Large intestine (tissue), 3 donors: ENCODE measurements around the gene NPHS1. TPM values are rescaled to one million over a fixed set of nuclear protein-coding genes. Genes with fewer than 3 reads are reported as not detected.
"Not testable (repeated sequence)": the region's sequence is repeated elsewhere in the genome, so short reads cannot be mapped to it uniquely, and the experiment has no call there.

Experiments used
- DNase-seq, 2 donors: peaks; one replicate each; pipeline versions ENCODE4 v3.0.0 to v3.0.0-alpha.2; 2013
- H3K27ac ChIP-seq: one replicate; pipeline ENCODE4 v1.5.1; 2013; ENCODE audit warnings: low read length
- H3K27me3 ChIP-seq: 2 replicates; pipeline ENCODE4 v1.6.1; 2013; ENCODE audit warnings: low read length; ENCODE audit not compliant: control insufficient read depth, insufficient read depth
- H3K36me3 ChIP-seq: 2 replicates; pipeline ENCODE4 v1.6.1; 2013; ENCODE audit warnings: low read length; ENCODE audit not compliant: control insufficient read depth, insufficient read depth
- H3K4me1 ChIP-seq: one replicate; pipeline ENCODE4 v1.6.1; 2013; ENCODE audit warnings: low read length; ENCODE audit not compliant: control insufficient read depth, insufficient read depth
- H3K4me3 ChIP-seq: one replicate; pipeline ENCODE4 v1.5.1; 2013; ENCODE audit warnings: low read length
- H3K9me3 ChIP-seq: one replicate; pipeline ENCODE4 v1.6.1; 2013; ENCODE audit warnings: mild to moderate bottlenecking, low read depth, low read length, moderate library complexity; ENCODE audit not compliant: control insufficient read depth
- WGBS: methylation state at CpG from one replicate; pipeline ENCODE4 v1.1.5; 2013; ENCODE audit warnings: low lambda C conversion rate; ENCODE audit not compliant: insufficient coverage; 5-methylcytosine and 5-hydroxymethylcytosine counted together
- polyA plus RNA-seq: library from polyadenylated mRNA; unstranded; fragments of 120-200 nt; gene quantifications from one replicate; pipeline ENCODE4 v1.2.1, GENCODE V29; 2013

Gene NPHS1
- polyA plus RNA-seq, 1 donor: 3.2 TPM

GRCh38 chr19:35891819-35892218 lies 39.5 kb upstream of the NPHS1 start:
- not testable (repeated sequence) for H3K27ac ChIP-seq, H3K4me3 ChIP-seq, H3K4me1 ChIP-seq, DNase-seq, H3K27me3 ChIP-seq, H3K9me3 ChIP-seq
- WGBS: no CpG with 5 or more reads among the region's 3 CpGs
- H3K36me3 ChIP-seq: peaks cover 33% of the 10 kb centered on the region

GRCh38 chr19:35890113-35890650 lies 37.9 kb upstream of the NPHS1 start:
- 90% methylated on average over 2 of the region's 13 CpGs for WGBS
- no peak for DNase-seq
- Histone ChIP-seq H3K27me3 (no peaks in the 10 kb centered on the region), H3K4me3 (no peak overlapping the region), H3K27ac (no peak overlapping the region), H3K36me3 (peaks cover 22% of the 10 kb centered on the region), H3K4me1 (no peaks in the 10 kb centered on the region), H3K9me3 (no peaks in the 10 kb centered on the region)

GRCh38 chr19:35889370-35890112 lies 37.2 kb upstream of the NPHS1 start:
- H3K9me3 ChIP-seq: no peaks in the 10 kb centered on the region
- 100% methylated on average over 1 of the region's 18 CpGs for WGBS
- H3K36me3 ChIP-seq: peaks cover 22% of the 10 kb centered on the region
- no peak for DNase-seq
- H3K27me3 ChIP-seq: no peaks in the 10 kb centered on the region
- H3K4me3 ChIP-seq: no peak overlapping the region
- H3K4me1 ChIP-seq: no peaks in the 10 kb centered on the region
- H3K27ac ChIP-seq: no peak overlapping the region

GRCh38 chr19:35888398-35888797 lies 36.1 kb upstream of the NPHS1 start:
- no peak for DNase-seq
- no peaks in the 10 kb centered on the region for H3K4me1 ChIP-seq
- H3K4me3 ChIP-seq: no peak overlapping the region
- no peak overlapping the region for H3K27ac ChIP-seq
- H3K36me3 ChIP-seq: peaks cover 22% of the 10 kb centered on the region
- no CpG with 5 or more reads among the region's 9 CpGs for WGBS
- no peaks in the 10 kb centered on the region for H3K9me3 ChIP-seq
- no peaks in the 10 kb centered on the region for H3K27me3 ChIP-seq

GRCh38 chr19:35887197-35887596 lies 34.9 kb upstream of the NPHS1 start:
- Histone ChIP-seq H3K27me3 (no peaks in the 10 kb centered on the region), H3K4me3 (no peak overlapping the region), H3K27ac (no peak overlapping the region), H3K4me1 (no peaks in the 10 kb centered on the region), H3K36me3 (peaks cover 22% of the 10 kb centered on the region), H3K9me3 (no peaks in the 10 kb centered on the region)
- 100% methylated on average over 1 of the region's 5 CpGs for WGBS
- DNase-seq: no peak

GRCh38 chr19:35885904-35886303 lies 33.6 kb upstream of the NPHS1 start:
- Histone ChIP-seq H3K27me3 (no peaks in the 10 kb centered on the region), H3K36me3 (peaks cover 22% of the 10 kb centered on the region), H3K4me3 (no peak overlapping the region), H3K9me3 (no peaks in the 10 kb centered on the region), H3K4me1 (no peaks in the 10 kb centered on the region), H3K27ac (no peak overlapping the region)
- DNase-seq: no peak
- 96% methylated on average over 3 of the region's 8 CpGs for WGBS

- H3K36me3 ChIP-seq: peaks cover 20% of the 10 kb centered on the region
- no CpG with 5 or more reads among the region's 6 CpGs for WGBS
- H3K4me1 ChIP-seq: no peaks in the 10 kb centered on the region
- H3K27me3 ChIP-seq: no peaks in the 10 kb centered on the region
- no peak overlapping the region for H3K4me3 ChIP-seq
- no peak for DNase-seq
- no peaks in the 10 kb centered on the region for H3K9me3 ChIP-seq
- no peak overlapping the region for H3K27ac ChIP-seq
Measured at GRCh38 chr19:35885225-35885738, 33.0 kb upstream of the NPHS1 start.

GRCh38 chr19:35883882-35884281 lies 31.6 kb upstream of the NPHS1 start:
- Histone ChIP-seq H3K4me3 (no peak overlapping the region), H3K4me1 (no peaks in the 10 kb centered on the region), H3K9me3 (no peaks in the 10 kb centered on the region), H3K27ac (no peak overlapping the region), H3K36me3 (peaks cover 8% of the 10 kb centered on the region), H3K27me3 (peaks cover 7% of the 10 kb centered on the region)
- WGBS: no CpG with 5 or more reads among the region's 2 CpGs
- no peak for DNase-seq

GRCh38 chr19:35882114-35882832 lies 30.0 kb upstream of the NPHS1 start:
- no peaks in the 10 kb centered on the region for H3K4me1 ChIP-seq
- no peaks in the 10 kb centered on the region for H3K36me3 ChIP-seq
- peak in 1 of 2 donors; percentile 58 for DNase-seq
- no peak overlapping the region for H3K4me3 ChIP-seq
- no peak overlapping the region for H3K27ac ChIP-seq
- peaks cover 20% of the 10 kb centered on the region for H3K27me3 ChIP-seq
- WGBS: 24% methylated on average over 3 of the region's 8 CpGs
- no peaks in the 10 kb centered on the region for H3K9me3 ChIP-seq

- H3K36me3 ChIP-seq: no peaks in the 10 kb centered on the region
- H3K9me3 ChIP-seq: no peaks in the 10 kb centered on the region
- DNase-seq: peak; percentile 78 to 81
- no peak overlapping the region for H3K4me3 ChIP-seq
- peaks cover 23% of the 10 kb centered on the region for H3K27me3 ChIP-seq
- WGBS: no CpG with 5 or more reads among the region's 28 CpGs
- H3K4me1 ChIP-seq: no peaks in the 10 kb centered on the region
- H3K27ac ChIP-seq: no peak overlapping the region
Measured at GRCh38 chr19:35879770-35880317, 27.5 kb upstream of the NPHS1 start.
